Smooth muscle cell (in vitro differentiated cells): ENCODE measurements around the gene HPSE2. TPM values are rescaled to one million over a fixed set of nuclear protein-coding genes. Genes with fewer than 3 reads are reported as not detected.

Source experiments
- DNase-seq: peaks from one replicate; lab custom pipeline; 2025; ENCODE audit not compliant: unreplicated experiment; lab: John Stamatoyannopoulos, UW
- H2AFZ ChIP-seq: fragments of 200-600 bp; sonication (generic); 2 replicates; pipeline ENCODE4 v1.6.0; 2016; ENCODE audit warnings: antibody characterized with exemption, low read depth, mild to moderate bottlenecking
- H3F3A ChIP-seq: fragments of 200-600 bp; sonication (generic); 2 replicates; pipeline ENCODE4 v1.6.0; 2017; ENCODE audit warnings: antibody characterized with exemption, low read depth
- H3K27ac ChIP-seq: fragments of 200-600 bp; sonication (generic); 2 replicates; pipeline ENCODE4 v1.5.1; 2016; ENCODE audit warnings: low read depth, mild to moderate bottlenecking
- H3K27me3 ChIP-seq: fragments of 200-600 bp; sonication (generic); 2 replicates; pipeline ENCODE4 v1.6.1; 2016; ENCODE audit warnings: low read depth, mild to moderate bottlenecking
- H3K36me3 ChIP-seq: fragments of 200-600 bp; sonication (generic); 2 replicates; pipeline ENCODE4 v1.5.1; 2016; ENCODE audit warnings: low read depth
- H3K4me1 ChIP-seq: fragments of 200-600 bp; sonication (generic); 2 replicates; pipeline ENCODE4 v1.5.1; 2016; ENCODE audit warnings: low read depth
- H3K4me2 ChIP-seq: fragments of 200-600 bp; sonication (generic); 2 replicates; pipeline ENCODE4 v1.6.0; 2016; ENCODE audit warnings: mild to moderate bottlenecking
- H3K4me3 ChIP-seq: fragments of 200-600 bp; sonication (generic); 2 replicates; pipeline ENCODE4 v1.5.1; 2016; ENCODE audit warnings: mild to moderate bottlenecking
- H3K79me2 ChIP-seq: fragments of 200-600 bp; sonication (generic); 2 replicates; pipeline ENCODE4 v1.6.0; 2016; ENCODE audit warnings: low read depth, mild to moderate bottlenecking
- H3K9ac ChIP-seq: fragments of 200-600 bp; sonication (generic); 2 replicates; pipeline ENCODE4 v1.6.0; 2016; ENCODE audit warnings: low read depth
- H3K9me3 ChIP-seq: fragments of 200-600 bp; sonication (generic); replicated peaks from 2 replicates; pipeline ENCODE4 v1.5.1; 2016; ENCODE audit warnings: low read depth
- H4K20me1 ChIP-seq: fragments of 200-600 bp; sonication (generic); 2 replicates; pipeline ENCODE4 v1.6.0; 2016; ENCODE audit warnings: low read depth
- WGBS: methylation state at CpG from one replicate; pipeline ENCODE4 v1.1.7; 2016; ENCODE audit warnings: low lambda C conversion rate; 5-methylcytosine and 5-hydroxymethylcytosine counted together
- polyA plus RNA-seq: library from polyadenylated mRNA; unstranded; fragments of >200 nt; fragmentation: Nextera tagmentation; extraction: Ambion mirVana; gene quantifications from 2 replicates; pipeline ENCODE4 v1.2.1, GENCODE V29; 2016
- total RNA-seq: library from RNA; depleted of rRNA; stranded (reverse); fragments of >200 nt; gene quantifications from 2 replicates; pipeline ENCODE4 v1.2.3, GENCODE V29; 2014
- TF ChIP-seq, protein P1 (sequence below): fragments of 200-600 bp; sonication (generic); IDR thresholded peaks from 2 replicates; pipeline ENCODE4 v1.5.1; 2017; ENCODE audit warnings: borderline replicate concordance, mild to moderate bottlenecking, antibody characterized with exemption; ENCODE audit not compliant: insufficient read depth, poor library complexity, severe bottlenecking

The HPSE2 gene
- total and polyA plus RNA-seq, 2 experiments from 2014 or later, result 0.13 TPM; not detected in 1

DNA sequence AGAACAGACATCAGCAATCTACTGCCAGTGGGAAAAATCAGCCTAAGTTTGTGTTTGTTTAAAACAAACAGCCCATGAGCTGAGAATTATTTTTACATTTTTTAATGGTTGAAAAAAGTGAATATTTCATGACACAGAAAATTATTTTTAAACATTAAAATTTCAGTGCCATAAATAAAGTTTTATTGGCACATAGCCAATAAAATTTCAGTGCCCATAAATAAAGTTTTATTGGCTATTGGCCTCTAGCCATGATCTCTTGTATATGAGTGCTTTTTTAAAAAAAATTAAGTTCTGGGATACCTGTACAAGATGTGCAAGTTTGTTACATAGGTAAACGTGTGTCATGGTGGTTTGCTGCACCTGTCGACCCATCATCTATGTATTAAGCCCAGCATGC is 305.9 kb downstream of the HPSE2 start:
- 81% methylated on average over 2 of the region's 2 CpGs for WGBS
- no peaks in the 10 kb centered on the region for H3K4me1 ChIP-seq
- H3K27ac ChIP-seq, result no peak overlapping the region
- no peak overlapping the region for H3K4me3 ChIP-seq
- no peaks in the 10 kb centered on the region for H3K36me3 ChIP-seq
- H3K9ac ChIP-seq, result no peak overlapping the region
- no peaks in the 10 kb centered on the region for H4K20me1 ChIP-seq
- TF ChIP-seq, protein P1, sequence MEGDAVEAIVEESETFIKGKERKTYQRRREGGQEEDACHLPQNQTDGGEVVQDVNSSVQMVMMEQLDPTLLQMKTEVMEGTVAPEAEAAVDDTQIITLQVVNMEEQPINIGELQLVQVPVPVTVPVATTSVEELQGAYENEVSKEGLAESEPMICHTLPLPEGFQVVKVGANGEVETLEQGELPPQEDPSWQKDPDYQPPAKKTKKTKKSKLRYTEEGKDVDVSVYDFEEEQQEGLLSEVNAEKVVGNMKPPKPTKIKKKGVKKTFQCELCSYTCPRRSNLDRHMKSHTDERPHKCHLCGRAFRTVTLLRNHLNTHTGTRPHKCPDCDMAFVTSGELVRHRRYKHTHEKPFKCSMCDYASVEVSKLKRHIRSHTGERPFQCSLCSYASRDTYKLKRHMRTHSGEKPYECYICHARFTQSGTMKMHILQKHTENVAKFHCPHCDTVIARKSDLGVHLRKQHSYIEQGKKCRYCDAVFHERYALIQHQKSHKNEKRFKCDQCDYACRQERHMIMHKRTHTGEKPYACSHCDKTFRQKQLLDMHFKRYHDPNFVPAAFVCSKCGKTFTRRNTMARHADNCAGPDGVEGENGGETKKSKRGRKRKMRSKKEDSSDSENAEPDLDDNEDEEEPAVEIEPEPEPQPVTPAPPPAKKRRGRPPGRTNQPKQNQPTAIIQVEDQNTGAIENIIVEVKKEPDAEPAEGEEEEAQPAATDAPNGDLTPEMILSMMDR, result no peak
- H2AFZ ChIP-seq, result no peak overlapping the region
- H3K79me2 ChIP-seq, result no peaks in the 10 kb centered on the region
- H3F3A ChIP-seq, result no peaks in the 10 kb centered on the region
- no peak for DNase-seq
- no peaks in the 10 kb centered on the region for H3K9me3 ChIP-seq
- no peaks in the 10 kb centered on the region for H3K27me3 ChIP-seq
- no peak overlapping the region for H3K4me2 ChIP-seq

DNA sequence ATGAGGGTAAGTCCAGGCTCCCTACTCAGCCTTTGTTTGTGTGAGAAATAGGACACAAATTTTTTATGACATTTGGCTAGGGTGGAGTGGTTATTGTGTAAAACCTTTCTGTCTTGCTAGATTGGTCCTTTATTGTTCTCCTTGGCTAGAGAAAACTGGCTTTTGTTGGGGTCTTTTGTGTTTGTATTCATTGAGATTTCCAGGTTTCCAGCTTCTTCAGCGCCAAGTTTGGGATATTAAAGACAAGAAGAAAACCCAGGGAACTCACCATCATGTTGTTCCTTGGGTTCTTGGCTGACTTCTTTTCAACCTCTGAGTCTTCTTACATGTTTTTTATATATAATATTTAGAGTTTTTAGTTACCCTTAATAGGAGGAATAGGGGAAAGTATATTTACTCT is 310.0 kb downstream of the HPSE2 start:
- Histone ChIP-seq H3K27ac (no peak overlapping the region), H3K27me3 (no peaks in the 10 kb centered on the region), H3K9ac (no peak overlapping the region), H3F3A (peaks cover 10% of the 10 kb centered on the region), H3K79me2 (no peaks in the 10 kb centered on the region), H3K9me3 (no peaks in the 10 kb centered on the region), H3K4me1 (peaks cover 11% of the 10 kb centered on the region), H3K4me2 (no peak overlapping the region), H3K36me3 (no peaks in the 10 kb centered on the region), H2AFZ (no peak overlapping the region), H3K4me3 (no peak overlapping the region), H4K20me1 (no peaks in the 10 kb centered on the region)
- TF ChIP-seq, protein P1, result no peak
- 97% methylated on average over 1 of the region's 1 CpG for WGBS
- DNase-seq, result no peak

DNA sequence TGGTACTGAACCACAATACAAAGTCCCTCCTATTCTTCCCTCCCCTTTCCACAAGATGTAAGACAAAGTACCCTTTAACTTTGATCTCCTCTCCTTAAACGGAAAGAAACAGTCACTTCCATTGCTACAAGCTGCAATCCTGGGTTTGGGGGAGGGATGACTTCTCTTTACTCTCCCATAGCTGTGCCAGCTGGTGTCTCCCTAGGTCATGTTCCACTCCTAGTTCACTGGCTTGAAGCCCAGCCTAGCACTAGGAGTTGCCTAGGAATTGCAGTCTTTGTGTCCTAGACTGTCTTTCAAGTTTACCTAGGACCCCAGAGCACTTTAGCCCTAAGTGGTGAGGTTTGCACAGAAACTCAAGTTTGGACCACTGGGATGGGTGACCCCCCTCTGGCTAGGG is 311.1 kb downstream of the HPSE2 start:
- Histone ChIP-seq H4K20me1 (no peaks in the 10 kb centered on the region), H3K4me2 (no peak overlapping the region), H3K27me3 (no peaks in the 10 kb centered on the region), H3K36me3 (no peaks in the 10 kb centered on the region), H2AFZ (no peak overlapping the region), H3F3A (peaks cover 15% of the 10 kb centered on the region), H3K79me2 (no peaks in the 10 kb centered on the region), H3K9me3 (no peaks in the 10 kb centered on the region), H3K4me3 (no peak overlapping the region), H3K9ac (no peak overlapping the region), H3K4me1 (peaks cover 17% of the 10 kb centered on the region), H3K27ac (no peak overlapping the region)
- DNase-seq, result no peak
- TF ChIP-seq, protein P1, result no peak
- 85% methylated on average over 1 of the region's 1 CpG for WGBS

DNA sequence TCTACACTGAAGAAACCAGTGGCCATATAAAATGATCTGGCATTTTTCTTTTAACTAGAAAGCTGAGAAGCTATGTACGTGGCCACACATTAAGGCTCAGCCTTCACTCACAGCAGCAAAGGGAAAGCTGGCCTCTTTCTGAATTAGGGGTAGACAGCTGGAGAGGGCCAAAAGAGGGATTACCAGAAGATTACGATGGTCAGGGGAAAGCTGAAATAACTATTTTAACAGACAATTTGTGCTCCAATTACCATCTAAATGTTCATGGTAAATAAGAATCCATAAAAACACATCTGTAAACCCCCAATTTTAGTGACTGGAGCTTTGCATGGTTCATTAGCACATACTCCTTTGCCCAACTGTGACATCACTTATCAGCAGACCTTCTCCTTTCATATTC is 314.3 kb downstream of the HPSE2 start:
- no peaks in the 10 kb centered on the region for H3K36me3 ChIP-seq
- peaks cover 15% of the 10 kb centered on the region for H3F3A ChIP-seq
- 15% methylated on average over 2 of the region's 2 CpGs for WGBS
- peak overlapping the region; percentile 39 for H3K4me2 ChIP-seq
- H3K79me2 ChIP-seq, result no peaks in the 10 kb centered on the region
- peak overlapping the region; percentile 64 for H3K27ac ChIP-seq
- no peaks in the 10 kb centered on the region for H3K9me3 ChIP-seq
- H3K9ac ChIP-seq, result no peak overlapping the region
- TF ChIP-seq, protein P1, result no peak
- peaks cover 17% of the 10 kb centered on the region for H3K4me1 ChIP-seq
- no peaks in the 10 kb centered on the region for H3K27me3 ChIP-seq
- no peak for DNase-seq
- H4K20me1 ChIP-seq, result no peaks in the 10 kb centered on the region
- H2AFZ ChIP-seq, result no peak overlapping the region
- H3K4me3 ChIP-seq, result no peak overlapping the region
